Measurements from ENCODE around the gene STMN1. TPM values are rescaled to one million over a fixed set of nuclear protein-coding genes. Genes with fewer than 3 reads are reported as not detected.
A peak's percentile ranks its signal among the peaks of the same experiment; 100 is the strongest.

Gene STMN1
- total and polyA plus RNA-seq, 2 experiments from 2014 or later: 227 to 1,890 TPM

DNA sequence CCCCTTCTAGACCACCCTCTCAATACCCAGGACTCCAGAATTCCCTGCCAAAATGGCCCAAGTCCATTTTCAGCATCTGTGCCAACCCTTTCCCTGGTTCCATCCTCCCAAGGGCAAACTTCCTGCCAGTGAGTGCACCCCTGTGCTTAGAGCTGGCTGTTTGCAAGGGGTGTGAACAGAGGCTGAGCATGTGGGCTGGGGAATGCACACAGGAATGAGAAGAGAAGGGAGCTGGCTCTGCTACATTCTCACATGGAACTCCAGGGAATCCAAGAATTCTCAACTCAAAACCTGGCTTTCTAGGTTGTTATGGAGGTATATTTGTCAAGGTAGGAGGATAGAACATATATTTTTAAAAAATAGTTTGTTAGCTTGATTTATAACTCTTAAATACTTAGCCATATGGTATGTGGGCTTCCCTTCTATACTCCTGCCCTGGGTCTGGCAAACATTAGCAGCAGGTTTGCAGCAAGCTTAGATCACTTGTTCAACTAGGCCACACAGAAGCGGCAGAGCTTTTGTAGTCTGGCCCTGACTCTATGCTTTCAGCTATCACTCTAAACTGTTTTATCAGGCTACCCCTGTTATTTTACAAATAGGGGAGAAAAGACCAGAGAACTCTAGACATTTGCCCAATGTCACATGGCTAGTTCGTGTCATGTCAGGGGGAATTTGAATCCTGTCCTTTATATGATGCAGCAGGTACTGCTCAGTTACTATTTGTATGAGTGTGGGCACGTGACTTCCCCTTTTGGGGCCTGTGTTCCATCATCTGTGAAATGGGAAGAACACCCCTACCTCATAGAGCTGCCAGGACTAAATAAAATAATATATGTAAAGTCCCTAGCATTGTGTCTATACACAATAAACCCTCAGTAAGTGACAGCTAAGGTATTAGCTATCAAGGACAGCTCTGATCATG, 8.1 kb upstream of the STMN1 start:
- Histone ChIP-seq H3F3A (replicated peaks; ENCODE audit: low read depth) (no peaks in the 10 kb centered on the region), H3K4me1 (ENCODE audit: insufficient read depth) (peaks cover 5% of the 10 kb centered on the region), H3K4me3 (no peak overlapping the region), H4K20me1 (replicated peaks; ENCODE audit: insufficient read depth) (no peaks in the 10 kb centered on the region), H3K9me2 (ENCODE audit: insufficient read depth) (no peaks in the 10 kb centered on the region), H3K27me3 (ENCODE audit: insufficient read depth) (no peaks in the 10 kb centered on the region), H2AFZ (no peak overlapping the region), H3K27ac (ENCODE audit: low read depth) (no peak overlapping the region), H3K4me2 (no peak overlapping the region), H3K79me2 (replicated peaks; ENCODE audit: insufficient read depth) (no peaks in the 10 kb centered on the region), H3K36me3 (ENCODE audit: insufficient read depth) (no peaks in the 10 kb centered on the region)
- Mint-ChIP-seq H3K4me3 (no peak overlapping the region), H3K27ac (no peak overlapping the region), H3K36me3 (ENCODE audit: low read depth) (no peaks in the 10 kb centered on the region), H3K27me3 (ENCODE audit: insufficient read depth, low read depth, poor library complexity) (peaks cover 2% of the 10 kb centered on the region), H3K4me1 (peaks cover 5% of the 10 kb centered on the region; the same call in 2 of the 3 replicates), H3K9me3 (no peaks in the 10 kb centered on the region)
- DNase-seq (ENCODE audit: low spot score): no peak
- ATAC-seq: peak; percentile 35; the same call in 2 of the 3 replicates
- TF ChIP-seq JUNB (IDR thresholded peaks at IDR 0.05; ENCODE audit: unreplicated experiment) (no peak), ZNF331 (CRISPR knock-in tag; IDR thresholded peaks at IDR 0.05; ENCODE audit: low read depth) (no peak), ZNF114 (CRISPR knock-in tag; IDR thresholded peaks at IDR 0.05) (no peak), EZH2phosphoT487 (IDR thresholded peaks at IDR 0.05; ENCODE audit: unreplicated experiment) (no peak), ETS1 (IDR thresholded peaks at IDR 0.05) (no peak), STAT1 (IDR thresholded peaks at IDR 0.05; ENCODE audit: unreplicated experiment) (no peak), CREB1 (CRISPR knock-in tag; IDR thresholded peaks at IDR 0.05; ENCODE audit: low read depth) (no peak), NANOG (IDR thresholded peaks at IDR 0.05; ENCODE audit: borderline replicate concordance) (no peak)
- TF ChIP-seq, protein P1, sequence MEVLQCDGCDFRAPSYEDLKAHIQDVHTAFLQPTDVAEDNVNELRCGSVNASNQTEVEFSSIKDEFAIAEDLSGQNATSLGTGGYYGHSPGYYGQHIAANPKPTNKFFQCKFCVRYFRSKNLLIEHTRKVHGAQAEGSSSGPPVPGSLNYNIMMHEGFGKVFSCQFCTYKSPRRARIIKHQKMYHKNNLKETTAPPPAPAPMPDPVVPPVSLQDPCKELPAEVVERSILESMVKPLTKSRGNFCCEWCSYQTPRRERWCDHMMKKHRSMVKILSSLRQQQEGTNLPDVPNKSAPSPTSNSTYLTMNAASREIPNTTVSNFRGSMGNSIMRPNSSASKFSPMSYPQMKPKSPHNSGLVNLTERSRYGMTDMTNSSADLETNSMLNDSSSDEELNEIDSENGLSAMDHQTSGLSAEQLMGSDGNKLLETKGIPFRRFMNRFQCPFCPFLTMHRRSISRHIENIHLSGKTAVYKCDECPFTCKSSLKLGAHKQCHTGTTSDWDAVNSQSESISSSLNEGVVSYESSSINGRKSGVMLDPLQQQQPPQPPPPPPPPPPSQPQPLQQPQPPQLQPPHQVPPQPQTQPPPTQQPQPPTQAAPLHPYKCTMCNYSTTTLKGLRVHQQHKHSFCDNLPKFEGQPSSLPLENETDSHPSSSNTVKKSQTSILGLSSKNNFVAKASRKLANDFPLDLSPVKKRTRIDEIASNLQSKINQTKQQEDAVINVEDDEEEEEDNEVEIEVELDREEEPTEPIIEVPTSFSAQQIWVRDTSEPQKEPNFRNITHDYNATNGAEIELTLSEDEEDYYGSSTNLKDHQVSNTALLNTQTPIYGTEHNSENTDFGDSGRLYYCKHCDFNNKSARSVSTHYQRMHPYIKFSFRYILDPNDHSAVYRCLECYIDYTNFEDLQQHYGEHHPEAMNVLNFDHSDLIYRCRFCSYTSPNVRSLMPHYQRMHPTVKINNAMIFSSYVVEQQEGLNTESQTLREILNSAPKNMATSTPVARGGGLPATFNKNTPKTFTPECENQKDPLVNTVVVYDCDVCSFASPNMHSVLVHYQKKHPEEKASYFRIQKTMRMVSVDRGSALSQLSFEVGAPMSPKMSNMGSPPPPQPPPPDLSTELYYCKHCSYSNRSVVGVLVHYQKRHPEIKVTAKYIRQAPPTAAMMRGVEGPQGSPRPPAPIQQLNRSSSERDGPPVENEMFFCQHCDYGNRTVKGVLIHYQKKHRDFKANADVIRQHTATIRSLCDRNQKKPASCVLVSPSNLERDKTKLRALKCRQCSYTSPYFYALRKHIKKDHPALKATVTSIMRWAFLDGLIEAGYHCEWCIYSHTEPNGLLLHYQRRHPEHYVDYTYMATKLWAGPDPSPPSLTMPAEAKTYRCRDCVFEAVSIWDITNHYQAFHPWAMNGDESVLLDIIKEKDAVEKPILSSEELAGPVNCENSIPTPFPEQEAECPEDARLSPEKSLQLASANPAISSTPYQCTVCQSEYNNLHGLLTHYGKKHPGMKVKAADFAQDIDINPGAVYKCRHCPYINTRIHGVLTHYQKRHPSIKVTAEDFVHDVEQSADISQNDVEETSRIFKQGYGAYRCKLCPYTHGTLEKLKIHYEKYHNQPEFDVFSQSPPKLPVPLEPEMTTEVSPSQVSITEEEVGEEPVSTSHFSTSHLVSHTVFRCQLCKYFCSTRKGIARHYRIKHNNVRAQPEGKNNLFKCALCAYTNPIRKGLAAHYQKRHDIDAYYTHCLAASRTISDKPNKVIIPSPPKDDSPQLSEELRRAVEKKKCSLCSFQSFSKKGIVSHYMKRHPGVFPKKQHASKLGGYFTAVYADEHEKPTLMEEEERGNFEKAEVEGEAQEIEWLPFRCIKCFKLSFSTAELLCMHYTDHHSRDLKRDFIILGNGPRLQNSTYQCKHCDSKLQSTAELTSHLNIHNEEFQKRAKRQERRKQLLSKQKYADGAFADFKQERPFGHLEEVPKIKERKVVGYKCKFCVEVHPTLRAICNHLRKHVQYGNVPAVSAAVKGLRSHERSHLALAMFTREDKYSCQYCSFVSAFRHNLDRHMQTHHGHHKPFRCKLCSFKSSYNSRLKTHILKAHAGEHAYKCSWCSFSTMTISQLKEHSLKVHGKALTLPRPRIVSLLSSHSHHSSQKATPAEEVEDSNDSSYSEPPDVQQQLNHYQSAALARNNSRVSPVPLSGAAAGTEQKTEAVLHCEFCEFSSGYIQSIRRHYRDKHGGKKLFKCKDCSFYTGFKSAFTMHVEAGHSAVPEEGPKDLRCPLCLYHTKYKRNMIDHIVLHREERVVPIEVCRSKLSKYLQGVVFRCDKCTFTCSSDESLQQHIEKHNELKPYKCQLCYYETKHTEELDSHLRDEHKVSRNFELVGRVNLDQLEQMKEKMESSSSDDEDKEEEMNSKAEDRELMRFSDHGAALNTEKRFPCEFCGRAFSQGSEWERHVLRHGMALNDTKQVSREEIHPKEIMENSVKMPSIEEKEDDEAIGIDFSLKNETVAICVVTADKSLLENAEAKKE (CRISPR knock-in tag; IDR thresholded peaks at IDR 0.05): no peak

Data from GM23338 (cell line).